Caco-2 (cell line): ENCODE results near the gene RUNX1. TPM values are rescaled to one million over a fixed set of nuclear protein-coding genes. Genes with fewer than 3 reads are reported as not detected.

Experiments used
- BruUV-seq: library from RNA; stranded (reverse); fragments of 400-500 nt; replicated peaks from 2 replicates; lab custom pipeline; 2021; lab: Mats Ljungman, UMichigan
- CTCF ChIA-PET: fragments of 300-600 bp; sonication (Branson Sonifier 250); formaldehyde crosslinking; loops from one replicate; lab custom pipeline; 2022; ENCODE audit warnings: antibody characterized with exemption; lab: Charles Lee
- POLR2A ChIA-PET: fragments of 300-600 bp; sonication (Branson Sonifier 250); formaldehyde crosslinking; loops from one replicate; lab custom pipeline; 2022; ENCODE audit warnings: antibody characterized with exemption; lab: Charles Lee
- DNase-seq, 2 experiments: peaks; one replicate each; pipeline versions ENCODE4 v3.0.0 to v3.0.0-alpha.2; 2020 to 2022
- H3K27me3 ChIP-seq: replicated peaks from 2 replicates; pipeline ENCODE4 v1.6.0; 2011; ENCODE audit warnings: low read length; ENCODE audit not compliant: control insufficient read depth, insufficient read depth
- H3K36me3 ChIP-seq: 2 replicates; pipeline ENCODE4 v1.5.1; 2011; ENCODE audit warnings: low read length; ENCODE audit not compliant: control insufficient read depth, insufficient read depth
- H3K4me1 ChIP-seq: fragments of 250-450 bp; sonication (Bioruptor Pico); 2 replicates; pipeline ENCODE4 v1.5.1; 2020; ENCODE audit warnings: mild to moderate bottlenecking
- H3K4me3 ChIP-seq: 2 replicates; pipeline ENCODE4 v1.5.1; 2011; ENCODE audit warnings: low read depth, mild to moderate bottlenecking, control low read depth, low read length
- H3K9me3 ChIP-seq: fragments of 250-450 bp; sonication (Bioruptor Pico); 2 replicates; pipeline ENCODE4 v1.5.1; 2020; ENCODE audit warnings: mild to moderate bottlenecking, moderate library complexity
- H3K27ac Mint-ChIP-seq: one replicate; pipeline ENCODE4 v1.8.0; 2022; ENCODE audit warnings: mixed read lengths; ENCODE audit not compliant: unreplicated experiment
- H3K27me3 Mint-ChIP-seq: one replicate; pipeline ENCODE4 v1.8.0; 2022; ENCODE audit warnings: mixed read lengths; ENCODE audit not compliant: insufficient read depth, unreplicated experiment
- H3K36me3 Mint-ChIP-seq: one replicate; pipeline ENCODE4 v1.8.0; 2022; ENCODE audit warnings: mild to moderate bottlenecking, mixed read lengths; ENCODE audit not compliant: insufficient read depth, unreplicated experiment
- H3K4me1 Mint-ChIP-seq: one replicate; pipeline ENCODE4 v1.8.0; 2022; ENCODE audit warnings: low read depth, mixed read lengths; ENCODE audit not compliant: unreplicated experiment
- H3K4me3 Mint-ChIP-seq: one replicate; pipeline ENCODE4 v1.8.0; 2022; ENCODE audit warnings: mild to moderate bottlenecking, moderate library complexity, mixed read lengths; ENCODE audit not compliant: unreplicated experiment
- H3K9me3 Mint-ChIP-seq: one replicate; pipeline ENCODE4 v1.8.0; 2022; ENCODE audit warnings: mixed read lengths; ENCODE audit not compliant: unreplicated experiment
- intact Hi-C: fragments of 100-400 bp; cut with micrococcal nuclease; formaldehyde crosslinking; loops from one replicate; pipeline ENCODE4 v1.10.0; 2022; ENCODE audit not compliant: unreplicated experiment
- total RNA-seq: library from RNA; stranded (reverse); gene quantifications from 2 replicates; pipeline ENCODE4 v1.2.3, GENCODE V29; 2022
- TF ChIP-seq, protein P1 (sequence below), 2 experiments: fragments of 200-600 bp in 1 of 2; IDR thresholded peaks; 1 replicate in 1 of 2; 2 replicates in 1 of 2; pipeline versions ENCODE4 v1.5.1 to v1.8.0; 2011 to 2022; ENCODE audit warnings: antibody characterized with exemption in 1 of 2, control low read depth in 1 of 2, inconsistent platforms in 1 of 2, low read depth in 1 of 2, low read length in 1 of 2, mild to moderate bottlenecking in 1 of 2, moderate library complexity in 1 of 2; ENCODE audit not compliant: insufficient read depth in 1 of 2, severe bottlenecking in 1 of 2, unreplicated experiment in 1 of 2

The RUNX1 gene
- total RNA-seq, 1 experiment from 2014 or later: 11.7 TPM

DNA sequence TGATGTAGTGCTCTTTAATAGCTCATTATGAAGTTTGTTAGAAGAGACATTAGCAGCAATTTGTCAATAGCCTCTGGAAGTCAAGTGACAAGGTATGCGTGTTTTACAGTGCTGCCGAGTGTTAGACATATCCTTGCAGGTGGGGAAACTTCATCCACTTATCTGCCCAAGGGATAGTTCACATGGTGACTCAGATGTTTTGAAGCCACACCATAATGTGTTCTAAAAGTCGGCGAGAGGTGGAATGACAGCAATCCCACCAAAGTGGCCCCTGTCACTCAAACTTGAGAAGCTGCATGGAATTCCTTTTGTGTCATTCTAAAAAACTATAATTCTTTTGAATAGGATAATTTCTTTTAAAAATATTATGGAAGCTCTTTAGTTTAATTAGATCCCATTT, 98.1 kb downstream of the RUNX1 start:
- H3K36me3 ChIP-seq: no peaks in the 10 kb centered on the region
- intact Hi-C loops: no loop called here
- no peaks in the 10 kb centered on the region for H3K27me3 ChIP-seq
- Mint-ChIP-seq H3K9me3 (peaks cover 6% of the 10 kb centered on the region), H3K27ac (no peak overlapping the region), H3K36me3 (no peaks in the 10 kb centered on the region), H3K4me1 (no peaks in the 10 kb centered on the region), H3K27me3 (peaks cover 3% of the 10 kb centered on the region), H3K4me3 (no peak overlapping the region)
- H3K4me1 ChIP-seq: no peaks in the 10 kb centered on the region
- H3K4me3 ChIP-seq: no peak overlapping the region
- TF ChIP-seq, protein P1, sequence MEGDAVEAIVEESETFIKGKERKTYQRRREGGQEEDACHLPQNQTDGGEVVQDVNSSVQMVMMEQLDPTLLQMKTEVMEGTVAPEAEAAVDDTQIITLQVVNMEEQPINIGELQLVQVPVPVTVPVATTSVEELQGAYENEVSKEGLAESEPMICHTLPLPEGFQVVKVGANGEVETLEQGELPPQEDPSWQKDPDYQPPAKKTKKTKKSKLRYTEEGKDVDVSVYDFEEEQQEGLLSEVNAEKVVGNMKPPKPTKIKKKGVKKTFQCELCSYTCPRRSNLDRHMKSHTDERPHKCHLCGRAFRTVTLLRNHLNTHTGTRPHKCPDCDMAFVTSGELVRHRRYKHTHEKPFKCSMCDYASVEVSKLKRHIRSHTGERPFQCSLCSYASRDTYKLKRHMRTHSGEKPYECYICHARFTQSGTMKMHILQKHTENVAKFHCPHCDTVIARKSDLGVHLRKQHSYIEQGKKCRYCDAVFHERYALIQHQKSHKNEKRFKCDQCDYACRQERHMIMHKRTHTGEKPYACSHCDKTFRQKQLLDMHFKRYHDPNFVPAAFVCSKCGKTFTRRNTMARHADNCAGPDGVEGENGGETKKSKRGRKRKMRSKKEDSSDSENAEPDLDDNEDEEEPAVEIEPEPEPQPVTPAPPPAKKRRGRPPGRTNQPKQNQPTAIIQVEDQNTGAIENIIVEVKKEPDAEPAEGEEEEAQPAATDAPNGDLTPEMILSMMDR (IDR thresholded peaks at IDR 0.05; ENCODE audit: insufficient read depth in 1 of 2, low read depth in 1 of 2, low read length in 1 of 2, severe bottlenecking in 1 of 2, unreplicated experiment in 1 of 2): no peak
- no peak for DNase-seq
- CTCF ChIA-PET: no interaction called here
- BruUV-seq: no TSS peak
- POLR2A ChIA-PET: no interaction called here
- no peaks in the 10 kb centered on the region for H3K9me3 ChIP-seq

- TF ChIP-seq, protein P1 (IDR thresholded peaks at IDR 0.05; ENCODE audit: insufficient read depth in 1 of 2, low read depth in 1 of 2, low read length in 1 of 2, severe bottlenecking in 1 of 2, unreplicated experiment in 1 of 2): no peak
- peaks cover 11% of the 10 kb centered on the region for H3K9me3 Mint-ChIP-seq
- H3K9me3 ChIP-seq: no peaks in the 10 kb centered on the region
- ChIA-PET POLR2A (no interaction called here), CTCF (no interaction called here)
- peaks cover 5% of the 10 kb centered on the region for H3K27me3 Mint-ChIP-seq
- H3K36me3 Mint-ChIP-seq: no peaks in the 10 kb centered on the region
- BruUV-seq: no TSS peak
- no peaks in the 10 kb centered on the region for H3K4me1 ChIP-seq
- H3K4me3 Mint-ChIP-seq: no peak overlapping the region
- intact Hi-C loops: no loop called here
- H3K4me3 ChIP-seq: no peak overlapping the region
- no peak overlapping the region for H3K27ac Mint-ChIP-seq
- DNase-seq: no peak
- no peaks in the 10 kb centered on the region for H3K27me3 ChIP-seq
- no peaks in the 10 kb centered on the region for H3K4me1 Mint-ChIP-seq
- H3K36me3 ChIP-seq: no peaks in the 10 kb centered on the region
Observed at GRCh38 chr21:34949499-34949898, 99.6 kb downstream of the RUNX1 start.

- H3K27me3 ChIP-seq: no peaks in the 10 kb centered on the region
- Mint-ChIP-seq H3K9me3 (peaks cover 11% of the 10 kb centered on the region), H3K27ac (no peak overlapping the region), H3K27me3 (peaks cover 5% of the 10 kb centered on the region), H3K4me3 (no peak overlapping the region), H3K4me1 (no peaks in the 10 kb centered on the region), H3K36me3 (no peaks in the 10 kb centered on the region)
- H3K36me3 ChIP-seq: no peaks in the 10 kb centered on the region
- BruUV-seq: no TSS peak
- ChIA-PET POLR2A (interaction anchor here (0.5 kb wide), 1 partner anchor 153 kb away, joined by 7 read pairs; no protein-coding TSS in a partner anchor), CTCF (no interaction called here)
- no peak overlapping the region for H3K4me3 ChIP-seq
- H3K4me1 ChIP-seq: no peaks in the 10 kb centered on the region
- TF ChIP-seq, protein P1 (IDR thresholded peaks at IDR 0.05; ENCODE audit: insufficient read depth in 1 of 2, low read depth in 1 of 2, low read length in 1 of 2, severe bottlenecking in 1 of 2, unreplicated experiment in 1 of 2): no peak
- H3K9me3 ChIP-seq: no peaks in the 10 kb centered on the region
- intact Hi-C loops: no loop called here
- no peak for DNase-seq
Observed at GRCh38 chr21:34949030-34949429, 100.1 kb downstream of the RUNX1 start.
